ENCODE results near the gene CYP4F12.

CYP4F12 gene

DNA sequence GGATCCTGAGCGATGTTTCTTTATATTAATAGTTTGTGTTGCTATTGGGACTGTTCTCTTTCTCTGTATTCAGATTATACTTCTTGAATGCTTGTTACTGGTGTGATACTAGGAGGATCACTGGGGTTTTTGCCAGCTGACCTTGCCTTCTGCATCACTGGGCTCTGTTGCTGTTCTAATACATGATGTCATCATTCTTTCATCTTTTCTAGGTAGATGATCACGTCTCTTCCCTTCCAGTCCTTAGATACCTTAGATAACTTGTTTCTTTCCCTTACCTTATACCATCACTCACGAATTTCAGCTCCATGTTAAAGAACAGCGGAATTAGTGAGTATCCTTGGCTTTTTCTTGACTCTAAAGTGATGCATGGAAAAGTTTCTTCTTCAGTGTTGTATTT lies 64.8 kb downstream of the CYP4F12 start, which contains the start of gene OR10H3:
OR10H3 (plus strand) TSS at position 264 of the 400 bp plus-strand sequence. CDS start 3,408 bp downstream, outside the sequence.
- Histone ChIP-seq H3K36me3 (ENCODE audit: control insufficient read depth, insufficient read depth, low read length) (no peaks in the 10 kb centered on the region), H3K27ac (ENCODE audit: low read depth, low read length) (no peak within 1 kb of the TSS), H3K27me3 (ENCODE audit: control insufficient read depth, insufficient read depth, low read length) (no peaks in the 10 kb centered on the region), H3K9ac (ENCODE audit: low read length) (no peak within 1 kb of the TSS), H3K4me1 (ENCODE audit: control insufficient read depth, insufficient read depth, low read length) (no peaks in the 10 kb centered on the region), H3K4me3 (ENCODE audit: low read length) (no peak within 1 kb of the TSS)

DNA sequence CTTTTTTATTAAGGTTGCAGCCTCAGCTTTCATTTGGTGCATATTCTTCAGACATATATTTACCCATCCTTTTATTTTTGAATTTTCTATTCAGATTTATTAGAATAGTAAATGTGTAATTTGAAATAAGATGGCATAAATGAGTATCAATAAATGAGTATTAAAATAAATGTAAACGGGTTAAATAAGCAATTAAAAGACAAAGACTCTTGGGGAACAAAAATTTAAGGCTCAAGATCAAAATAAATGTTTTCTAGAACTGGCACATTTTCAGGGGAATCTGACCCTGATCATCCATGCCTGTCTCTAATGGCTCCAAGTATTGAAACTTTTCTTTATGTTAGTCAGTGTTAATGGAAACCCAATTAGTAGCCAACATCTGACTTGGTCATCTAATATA lies 67.9 kb downstream of the CYP4F12 start:
- H3K4me1 ChIP-seq (ENCODE audit: control insufficient read depth, insufficient read depth, low read length): no peaks in the 10 kb centered on the region
- H3K27me3 ChIP-seq (ENCODE audit: control insufficient read depth, insufficient read depth, low read length): no peaks in the 10 kb centered on the region
- H3K9ac ChIP-seq (ENCODE audit: low read length): no peak overlapping the region
- H3K27ac ChIP-seq (ENCODE audit: low read depth, low read length): no peak overlapping the region
- H3K4me3 ChIP-seq (ENCODE audit: low read length): no peak overlapping the region
- no peaks in the 10 kb centered on the region for H3K36me3 ChIP-seq (ENCODE audit: control insufficient read depth, insufficient read depth, low read length)

Measured in rectal smooth muscle tissue (tissue), 1 donor.